ENCODE results near the gene MPV17L2. TPM values are rescaled to one million over a fixed set of nuclear protein-coding genes. Genes with fewer than 3 reads are reported as not detected.
A peak's percentile ranks its signal among the peaks of the same experiment; 100 is the strongest.

MPV17L2 gene
- total and polyA plus RNA-seq, 2 of the 4 experiments (the other 2 are of a cell fraction): 7.2 to 19.5 TPM

DNA sequence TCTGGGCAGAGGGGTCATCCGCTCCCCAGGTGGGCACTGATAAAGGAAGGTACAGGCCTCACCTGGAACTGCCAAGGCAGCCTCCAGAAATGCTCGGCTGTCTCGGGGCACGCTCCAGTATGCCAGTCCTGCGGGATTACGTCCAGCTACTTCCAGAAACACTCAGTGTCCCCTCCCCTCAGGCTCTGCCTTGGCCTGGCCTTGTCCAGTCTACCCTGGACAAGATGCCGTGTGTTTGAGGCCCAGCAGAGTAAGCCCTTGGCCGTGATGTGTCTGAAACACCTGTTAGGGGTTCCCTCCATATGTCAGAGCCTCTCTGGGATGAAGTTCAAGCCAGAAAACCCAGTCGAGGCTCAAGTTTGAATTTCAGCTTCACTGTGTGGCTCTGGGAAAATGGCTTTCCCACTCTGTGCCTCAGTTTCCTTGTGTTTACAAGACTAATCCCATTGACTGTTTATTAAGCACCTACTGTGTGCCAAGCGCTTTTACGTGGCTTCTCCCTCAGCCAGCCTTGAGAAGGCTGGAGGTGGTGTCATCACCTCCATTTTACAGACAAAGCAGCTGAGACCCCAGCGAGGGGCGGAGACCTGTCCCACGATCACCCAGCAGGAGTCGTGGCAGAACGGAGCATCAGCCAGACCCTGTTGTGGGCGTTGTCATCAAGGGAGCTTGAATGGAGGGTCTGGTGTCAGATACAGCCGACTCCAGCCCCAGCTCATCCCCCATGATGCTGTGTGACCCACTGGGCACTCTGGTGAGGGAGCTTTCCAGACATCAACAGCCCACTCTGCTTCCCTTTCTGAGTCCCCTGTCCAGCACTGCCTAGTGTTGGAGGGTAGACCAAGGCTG is 42.0 kb upstream of the MPV17L2 start:
- H2AK9ac ChIP-seq (replicated peaks; ENCODE audit: low read depth, low read length, poor library complexity): peak overlapping the region; percentile 87
- H2AK5ac ChIP-seq (ENCODE audit: low read depth, low read length): peak overlapping the region; percentile 67
- ChIA-PET CTCF (interaction anchor here (0.6 to 1.4 kb wide), 3 partner anchors 20 to 38 kb away, joined by 3 to 5 read pairs (median 4); no protein-coding TSS in a partner anchor), POLR2A (ENCODE audit: unreplicated experiment) (no interaction called here)
- no peak overlapping the region for H3K56ac ChIP-seq (ENCODE audit: extremely low read depth, insufficient read depth, low read length)
- H2AFZ ChIP-seq (replicated peaks; ENCODE audit: low read length, poor library complexity): peak overlapping the region; percentile 77
- H3K27ac ChIP-seq (ENCODE audit: insufficient read depth, low read length): peak overlapping the region; percentile 88; the same call in 1 of the 2 replicates
- dilution Hi-C loops (cut with HindIII; ENCODE audit: low sequenced_read_pairs, unreplicated experiment): no loop called here
- no peak overlapping the region for H2BK120ac ChIP-seq (ENCODE audit: low read depth, low read length)
- in situ Hi-C loops (cut with MboI; ENCODE audit: low sequenced_read_pairs): no loop called here
- WGBS, 2 experiments (ENCODE audit: extremely low coverage in 2 of 2, insufficient read length in 1 of 2): 74% methylated on average over 3 of the region's 18 CpGs; no CpG with 5 or more reads in 1 of the 2 experiments
- no peaks in the 10 kb centered on the region for H3K9me3 ChIP-seq (ENCODE audit: control insufficient read depth, insufficient read depth, low read length)
- H4K20me1 ChIP-seq (ENCODE audit: insufficient read depth, low read length): peaks cover 18% of the 10 kb centered on the region
- H2BK15ac ChIP-seq (ENCODE audit: low read depth, low read length): 0 out of 3 replicates have a peak overlapping the region, but pooled peaks have one; percentile 34
- H3K36me3 ChIP-seq (ENCODE audit: control insufficient read depth, insufficient read depth, low read length): peaks cover 10% of the 10 kb centered on the region; the same call in 1 of the 2 replicates
- H2BK20ac ChIP-seq (ENCODE audit: low read depth, low read length): no peak overlapping the region
- peaks cover 10 to 27% of the 10 kb centered on the region in 2 experiments; a peak in 3 of 4 replicates for H3K79me1 ChIP-seq (ENCODE audit: low read depth in 1 of 2, low read length in 2 of 2)
- no peak overlapping the region for H3K4me3 ChIP-seq (ENCODE audit: insufficient read depth, low read depth, low read length)
- H3K4me2 ChIP-seq (ENCODE audit: low read depth, low read length): no peak overlapping the region
- H3K18ac ChIP-seq (ENCODE audit: low read depth, low read length): no peak overlapping the region
- no TSS peak for BruUV-seq (replicated peaks)
- H4K5ac ChIP-seq (ENCODE audit: low read depth, low read length): no peak overlapping the region; the same call in 1 of the 2 replicates
- no peak overlapping the region for H2BK5ac ChIP-seq (ENCODE audit: low read depth, low read length, poor library complexity, severe bottlenecking)
- peak overlapping the region; percentile 55 to 90; a peak in 3 of 4 replicates for H4K8ac ChIP-seq (ENCODE audit: low read depth in 2 of 2, low read length in 2 of 2)
- peaks cover 9% of the 10 kb centered on the region for H3K9me1 ChIP-seq (ENCODE audit: insufficient read depth, low read length)
- DNase-seq (no peak), ATAC-seq (ENCODE audit: low read depth) (no peak)
- H3K14ac ChIP-seq (replicated peaks; ENCODE audit: low read depth, low read length): no peak overlapping the region
- H4K91ac ChIP-seq (ENCODE audit: insufficient read depth, low read depth, low read length): peak overlapping the region; percentile 58; the same call in 1 of the 2 replicates
- no peaks in the 10 kb centered on the region for H3K27me3 ChIP-seq (ENCODE audit: control insufficient read depth, insufficient read depth, low read length)
- H3K23ac ChIP-seq (ENCODE audit: low read depth, low read length): 0 out of 2 replicates have a peak overlapping the region, but pooled peaks have one; percentile 79
- TF ChIP-seq RCOR1 (IDR thresholded peaks at IDR 0.05; ENCODE audit: insufficient replicate concordance, low read length): no peak
- no peak for TF ChIP-seq FOS (IDR thresholded peaks at IDR 0.05; ENCODE audit: low read depth, low read length)
- TF ChIP-seq CHD1 (IDR thresholded peaks at IDR 0.05; ENCODE audit: low read depth, low read length): no peak
- TF ChIP-seq RFX5 (IDR thresholded peaks at IDR 0.05; ENCODE audit: low read depth, low read length): no peak
- TF ChIP-seq, protein P1, sequence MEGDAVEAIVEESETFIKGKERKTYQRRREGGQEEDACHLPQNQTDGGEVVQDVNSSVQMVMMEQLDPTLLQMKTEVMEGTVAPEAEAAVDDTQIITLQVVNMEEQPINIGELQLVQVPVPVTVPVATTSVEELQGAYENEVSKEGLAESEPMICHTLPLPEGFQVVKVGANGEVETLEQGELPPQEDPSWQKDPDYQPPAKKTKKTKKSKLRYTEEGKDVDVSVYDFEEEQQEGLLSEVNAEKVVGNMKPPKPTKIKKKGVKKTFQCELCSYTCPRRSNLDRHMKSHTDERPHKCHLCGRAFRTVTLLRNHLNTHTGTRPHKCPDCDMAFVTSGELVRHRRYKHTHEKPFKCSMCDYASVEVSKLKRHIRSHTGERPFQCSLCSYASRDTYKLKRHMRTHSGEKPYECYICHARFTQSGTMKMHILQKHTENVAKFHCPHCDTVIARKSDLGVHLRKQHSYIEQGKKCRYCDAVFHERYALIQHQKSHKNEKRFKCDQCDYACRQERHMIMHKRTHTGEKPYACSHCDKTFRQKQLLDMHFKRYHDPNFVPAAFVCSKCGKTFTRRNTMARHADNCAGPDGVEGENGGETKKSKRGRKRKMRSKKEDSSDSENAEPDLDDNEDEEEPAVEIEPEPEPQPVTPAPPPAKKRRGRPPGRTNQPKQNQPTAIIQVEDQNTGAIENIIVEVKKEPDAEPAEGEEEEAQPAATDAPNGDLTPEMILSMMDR (conservative IDR thresholded peaks at IDR 0.05; ENCODE audit: low read depth, low read length): no peak
- TF ChIP-seq POLR2A (IDR thresholded peaks at IDR 0.05; ENCODE audit: low read depth, low read length): no peak
- no peak for TF ChIP-seq SMC3 (IDR thresholded peaks at IDR 0.05; ENCODE audit: low read depth, low read length)
- no peak for TF ChIP-seq ELK1 (IDR thresholded peaks at IDR 0.05; ENCODE audit: borderline replicate concordance, low read depth, low read length)
- intact Hi-C loops (cut with micrococcal nuclease): loop anchor here (5.0 to 10.0 kb wide), 2 partner anchors 39 to 146 kb away; partner anchors contain the start of gene ARRDC2
- H3K9ac ChIP-seq (ENCODE audit: low read depth, low read length): 0 out of 2 replicates have a peak overlapping the region, but pooled peaks have one; percentile 60
- peaks cover 10% of the 10 kb centered on the region for H3K4me1 ChIP-seq (ENCODE audit: control insufficient read depth, insufficient read depth, low read length)
- H3K4ac ChIP-seq (ENCODE audit: low read depth, low read length): peak overlapping the region; percentile 85

Measured in IMR-90 (cell line).